Gastroesophageal sphincter (tissue), 4 donors: ENCODE data around the gene GNAO1. TPM values are rescaled to one million over a fixed set of nuclear protein-coding genes. Genes with fewer than 3 reads are reported as not detected.

ENCODE experiments used
- ATAC-seq: fragments of 150-250 bp; one replicate; pipeline ENCODE4 v1.9.1; 2016; ENCODE audit warnings: mild to moderate bottlenecking, moderate library complexity
- H3K27ac ChIP-seq, 4 donors: fragments of 200-600 bp; sonication (generic) in 3 of 4; 1 replicate in 3 of 4; 2 replicates in 1 of 4; pipeline ENCODE4 v1.5.1; 2016 to 2019
- H3K27me3 ChIP-seq: fragments of 200-600 bp; sonication (generic); one replicate; pipeline ENCODE4 v1.5.1; 2019
- H3K36me3 ChIP-seq, 2 donors: fragments of 200-600 bp; sonication (generic); one replicate each; pipeline ENCODE4 v1.5.1; 2019; ENCODE audit warnings: control low read depth in 1 of 2
- H3K4me1 ChIP-seq, 3 donors: fragments of 200-600 bp; sonication (generic); 1 replicate in 2 of 3; 2 replicates in 1 of 3; pipeline ENCODE4 v1.5.1; 2016 to 2019; ENCODE audit warnings: control low read depth in 2 of 3
- H3K4me3 ChIP-seq, 2 donors: fragments of 200-600 bp; sonication (generic); one replicate each; pipeline ENCODE4 v1.5.1; 2019; ENCODE audit warnings: mild to moderate bottlenecking in 1 of 2, moderate library complexity in 1 of 2
- H3K9me3 ChIP-seq, 3 donors: fragments of 200-600 bp; sonication (generic); one replicate each; pipeline ENCODE4 v1.5.1; 2017 to 2019; ENCODE audit warnings: control low read depth in 2 of 3
- EP300 ChIP-seq: sonication (generic); formaldehyde crosslinking; IDR thresholded peaks from one replicate; pipeline ENCODE4 v1.6.1; 2017; ENCODE audit warnings: antibody characterized with exemption, mild to moderate bottlenecking
- POLR2A ChIP-seq, 2 donors: fragments of 450-650 bp; IDR thresholded peaks; one replicate each; pipeline ENCODE4 v1.6.1; 2017; ENCODE audit warnings: antibody characterized with exemption in 2 of 2, mild to moderate bottlenecking in 2 of 2, moderate library complexity in 1 of 2
- POLR2AphosphoS5 ChIP-seq: sonication (generic); formaldehyde crosslinking; IDR thresholded peaks from one replicate; pipeline ENCODE4 v1.6.1; 2017; ENCODE audit warnings: antibody characterized with exemption
- WGBS, 2 donors: methylation state at CpG; one replicate each; pipeline ENCODE4 v1.1.5; 2018; ENCODE audit warnings: low coverage in 1 of 2; 5-methylcytosine and 5-hydroxymethylcytosine counted together
- total RNA-seq, 4 donors: library from RNA; depleted of rRNA; stranded (reverse); fragments of >200 nt; gene quantifications; one replicate each; pipeline ENCODE4 v1.1.0, GENCODE V29; 2016
- TF ChIP-seq, protein P1 (sequence below), 4 experiments: fragments of 200-600 bp in 2 of 4; fragments of 450-650 bp in 2 of 4; sonication (generic) in 1 of 4; IDR thresholded peaks; one replicate each; pipeline ENCODE4 v1.5.1; 2017 to 2019; ENCODE audit warnings: antibody characterized with exemption in 4 of 4, mild to moderate bottlenecking in 2 of 4, moderate library complexity in 2 of 4

GNAO1 gene
- total RNA-seq, 4 donors from 2014 or later: 3.4 to 21.0 (median 11.0) TPM

DNA sequence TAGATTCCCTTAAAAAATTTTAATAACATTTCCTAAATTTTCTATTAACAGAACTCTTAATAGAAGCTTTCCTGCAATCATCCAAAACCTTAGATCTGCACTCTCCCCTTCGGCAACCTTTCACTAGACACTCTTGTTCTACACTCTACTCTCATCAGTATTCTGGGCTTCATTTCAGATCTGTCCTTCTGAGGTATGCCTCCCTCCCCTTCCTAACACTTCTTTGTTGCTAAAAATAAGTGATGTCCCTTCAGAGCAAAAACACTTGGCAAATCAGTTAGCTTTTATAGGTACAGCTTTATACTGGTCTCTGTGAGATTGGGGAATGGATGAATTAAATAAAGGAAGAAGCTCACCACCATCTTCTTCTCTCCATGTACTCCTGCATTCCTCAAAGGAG, 28.2 kb upstream of the GNAO1 start:
- H3K27me3 ChIP-seq: no peaks in the 10 kb centered on the region
- 33 to 61% methylated on average over 1 of the region's 1 CpG for WGBS, 2 donors
- no peak overlapping the region for H3K4me3 ChIP-seq
- ATAC-seq: no peak
- H3K9me3 ChIP-seq: no peaks in the 10 kb centered on the region
- no peaks in the 10 kb centered on the region for H3K4me1 ChIP-seq
- TF ChIP-seq, protein P1, sequence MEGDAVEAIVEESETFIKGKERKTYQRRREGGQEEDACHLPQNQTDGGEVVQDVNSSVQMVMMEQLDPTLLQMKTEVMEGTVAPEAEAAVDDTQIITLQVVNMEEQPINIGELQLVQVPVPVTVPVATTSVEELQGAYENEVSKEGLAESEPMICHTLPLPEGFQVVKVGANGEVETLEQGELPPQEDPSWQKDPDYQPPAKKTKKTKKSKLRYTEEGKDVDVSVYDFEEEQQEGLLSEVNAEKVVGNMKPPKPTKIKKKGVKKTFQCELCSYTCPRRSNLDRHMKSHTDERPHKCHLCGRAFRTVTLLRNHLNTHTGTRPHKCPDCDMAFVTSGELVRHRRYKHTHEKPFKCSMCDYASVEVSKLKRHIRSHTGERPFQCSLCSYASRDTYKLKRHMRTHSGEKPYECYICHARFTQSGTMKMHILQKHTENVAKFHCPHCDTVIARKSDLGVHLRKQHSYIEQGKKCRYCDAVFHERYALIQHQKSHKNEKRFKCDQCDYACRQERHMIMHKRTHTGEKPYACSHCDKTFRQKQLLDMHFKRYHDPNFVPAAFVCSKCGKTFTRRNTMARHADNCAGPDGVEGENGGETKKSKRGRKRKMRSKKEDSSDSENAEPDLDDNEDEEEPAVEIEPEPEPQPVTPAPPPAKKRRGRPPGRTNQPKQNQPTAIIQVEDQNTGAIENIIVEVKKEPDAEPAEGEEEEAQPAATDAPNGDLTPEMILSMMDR (IDR thresholded peaks at IDR 0.05): no peak
- TF ChIP-seq POLR2A (IDR thresholded peaks at IDR 0.05) (no peak), EP300 (no peak), POLR2AphosphoS5 (no peak)
- no peaks in the 10 kb centered on the region for H3K36me3 ChIP-seq
- H3K27ac ChIP-seq: no peak overlapping the region

DNA sequence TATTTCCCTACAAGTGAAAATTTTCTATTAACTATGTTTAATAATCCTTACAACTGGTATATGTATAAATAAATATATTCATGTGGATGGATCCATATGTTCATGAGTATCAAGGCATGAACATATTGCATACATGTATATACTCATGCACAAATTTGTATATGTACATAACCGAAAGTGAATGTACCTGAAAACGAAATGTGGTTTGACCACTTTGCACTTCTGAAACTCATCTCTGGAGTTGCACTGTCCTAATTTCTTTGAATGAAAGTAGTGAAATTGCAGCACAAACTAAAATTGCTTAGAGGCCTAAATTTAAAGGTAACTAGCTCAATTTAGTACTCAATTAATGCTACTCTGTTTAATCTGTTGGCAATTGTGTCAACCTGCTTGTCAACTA, 27.4 kb upstream of the GNAO1 start:
- H3K36me3 ChIP-seq: no peaks in the 10 kb centered on the region
- H3K9me3 ChIP-seq: no peaks in the 10 kb centered on the region
- no peak for TF ChIP-seq POLR2AphosphoS5
- TF ChIP-seq EP300: no peak
- TF ChIP-seq, protein P1 (IDR thresholded peaks at IDR 0.05): no peak
- TF ChIP-seq POLR2A (IDR thresholded peaks at IDR 0.05): no peak
- 87 to 97% methylated on average over 2 of the region's 2 CpGs for WGBS, 2 donors
- H3K27me3 ChIP-seq: no peaks in the 10 kb centered on the region
- ATAC-seq: no peak
- H3K4me1 ChIP-seq: no peaks in the 10 kb centered on the region
- H3K27ac ChIP-seq: no peak overlapping the region
- H3K4me3 ChIP-seq: no peak overlapping the region

DNA sequence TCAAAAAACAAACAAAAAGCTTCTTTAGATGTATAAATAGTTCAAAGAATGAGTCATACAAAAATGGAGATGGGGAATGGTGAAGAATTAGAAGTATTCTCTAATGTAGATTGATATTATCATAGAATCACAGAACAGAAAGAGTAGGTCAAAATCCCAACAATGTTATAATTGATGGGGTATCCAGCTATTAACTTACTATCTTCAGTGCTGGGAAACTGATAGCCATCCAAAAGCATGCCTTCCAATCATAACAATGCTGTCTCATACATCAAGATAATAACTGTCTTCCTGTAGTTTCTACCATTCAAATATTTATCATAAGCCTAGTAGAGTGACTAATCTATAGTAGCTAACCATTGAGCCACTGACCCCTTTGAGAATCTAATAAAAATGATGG, 26.7 kb upstream of the GNAO1 start:
- Histone ChIP-seq H3K4me3 (no peak overlapping the region), H3K27me3 (no peaks in the 10 kb centered on the region), H3K4me1 (no peaks in the 10 kb centered on the region), H3K27ac (no peak overlapping the region), H3K9me3 (no peaks in the 10 kb centered on the region), H3K36me3 (no peaks in the 10 kb centered on the region)
- ATAC-seq: no peak
- no peak for TF ChIP-seq POLR2A (IDR thresholded peaks at IDR 0.05)
- TF ChIP-seq POLR2AphosphoS5: no peak
- TF ChIP-seq EP300: no peak
- TF ChIP-seq, protein P1 (IDR thresholded peaks at IDR 0.05): no peak

DNA sequence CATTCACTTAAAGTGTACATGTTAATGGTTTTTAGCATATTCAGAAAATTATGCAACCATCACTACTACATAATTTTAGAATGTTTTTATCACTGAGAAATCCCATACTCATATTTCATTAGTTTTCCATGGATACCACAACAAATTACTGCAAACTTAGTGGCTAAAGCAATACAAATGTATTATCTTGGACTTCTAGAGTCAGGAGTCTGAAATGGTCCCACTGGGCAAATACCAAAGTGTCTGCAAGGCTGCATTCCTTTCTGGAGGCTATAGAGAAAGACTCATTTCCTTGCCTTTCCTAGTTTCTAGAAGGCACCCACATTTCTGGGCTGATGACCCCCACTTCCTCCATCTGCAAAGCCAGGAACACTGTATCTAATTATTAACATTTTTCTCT, 16.9 kb upstream of the GNAO1 start:
- Histone ChIP-seq H3K9me3 (peaks cover 0 to 19% (median 0%) of the 10 kb centered on the region in 3 donors), H3K27me3 (no peaks in the 10 kb centered on the region), H3K27ac (no peak overlapping the region), H3K36me3 (no peaks in the 10 kb centered on the region), H3K4me3 (no peak overlapping the region), H3K4me1 (no peaks in the 10 kb centered on the region)
- TF ChIP-seq, protein P1 (IDR thresholded peaks at IDR 0.05): no peak
- no peak for TF ChIP-seq EP300
- no peak for TF ChIP-seq POLR2A (IDR thresholded peaks at IDR 0.05)
- TF ChIP-seq POLR2AphosphoS5: no peak
- ATAC-seq: no peak

DNA sequence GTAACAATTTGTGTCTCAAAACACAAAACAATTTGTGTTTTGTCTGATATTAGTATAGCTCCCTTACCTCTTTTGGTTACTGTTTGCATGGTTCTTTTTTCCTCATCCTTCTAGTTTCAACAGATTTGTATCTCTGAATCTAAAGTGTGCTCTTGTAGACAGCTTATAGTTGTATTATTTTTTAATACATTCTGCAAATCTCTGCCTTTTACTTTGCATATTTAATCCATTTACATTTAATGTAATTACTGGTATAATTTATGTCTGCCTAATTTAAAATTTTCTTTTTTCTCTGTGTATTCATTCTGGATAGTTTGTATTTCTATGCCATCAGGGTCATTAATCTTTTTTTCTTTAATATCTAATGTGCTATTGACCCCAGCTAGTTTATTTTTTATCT, 9.9 kb upstream of the GNAO1 start:
- Histone ChIP-seq H3K9me3 (peaks cover 0 to 16% (median 0%) of the 10 kb centered on the region in 3 donors), H3K4me3 (no peak overlapping the region), H3K27me3 (no peaks in the 10 kb centered on the region), H3K27ac (no peak overlapping the region), H3K4me1 (no peaks in the 10 kb centered on the region), H3K36me3 (no peaks in the 10 kb centered on the region)
- TF ChIP-seq POLR2A (IDR thresholded peaks at IDR 0.05) (no peak), EP300 (no peak), POLR2AphosphoS5 (no peak)
- TF ChIP-seq, protein P1 (IDR thresholded peaks at IDR 0.05): no peak
- no peak for ATAC-seq
